DND-41 (cell line): ENCODE measurements around the gene KIT.

Experiments used
- ATAC-seq: fragments of 200-7000 bp; cut with Tn5 transposase; 3 replicates; pipeline ENCODE4 v1.9.1; 2021; ENCODE audit warnings: low read depth; ENCODE audit not compliant: insufficient read depth
- DNase-seq: peaks from one replicate; pipeline ENCODE4 v3.0.0-alpha.2; 2020
- H2AFZ ChIP-seq: 2 replicates; pipeline ENCODE4 v1.6.0; 2012; ENCODE audit warnings: low read depth, low read length
- H3K27ac ChIP-seq: 2 replicates; pipeline ENCODE4 v1.5.1; 2012; ENCODE audit warnings: low read length, inconsistent platforms
- H3K27me3 ChIP-seq: fragments of 200-600 bp; sonication (generic); 2 replicates; pipeline ENCODE4 v1.6.0; 2012; ENCODE audit warnings: low read length, mild to moderate bottlenecking, inconsistent platforms; ENCODE audit not compliant: insufficient read depth, poor library complexity
- H3K36me3 ChIP-seq: 2 replicates; pipeline ENCODE4 v1.5.1; 2012; ENCODE audit warnings: low read length, inconsistent platforms; ENCODE audit not compliant: insufficient read depth
- H3K4me1 ChIP-seq: 2 replicates; pipeline ENCODE4 v1.5.1; 2012; ENCODE audit warnings: mild to moderate bottlenecking, low read length; ENCODE audit not compliant: insufficient read depth
- H3K4me2 ChIP-seq: 2 replicates; pipeline ENCODE4 v1.6.0; 2012; ENCODE audit warnings: mild to moderate bottlenecking, moderate library complexity, low read length, inconsistent platforms; ENCODE audit not compliant: insufficient read depth
- H3K4me3 ChIP-seq, 2 experiments: fragments of 200-600 bp in 1 of 2; shearing (Covaris generic) in 1 of 2; 2 replicates each; pipeline ENCODE4 v1.5.1; 2012 to 2016; ENCODE audit warnings: inconsistent platforms in 2 of 2, low read length in 2 of 2, mild to moderate bottlenecking in 2 of 2, low read depth in 1 of 2, moderate library complexity in 1 of 2
- H3K79me2 ChIP-seq: 2 replicates; pipeline ENCODE4 v1.6.0; 2012; ENCODE audit warnings: low read length, inconsistent platforms; ENCODE audit not compliant: insufficient read depth
- H3K9ac ChIP-seq: 2 replicates; pipeline ENCODE4 v1.6.0; 2012; ENCODE audit warnings: low read depth, mild to moderate bottlenecking, inconsistent platforms, low read length, moderate library complexity
- H3K9me3 ChIP-seq: 2 replicates; pipeline ENCODE4 v1.5.1; 2012; ENCODE audit warnings: low read length, moderate library complexity, mild to moderate bottlenecking, inconsistent platforms; ENCODE audit not compliant: insufficient read depth, severe bottlenecking
- H4K20me1 ChIP-seq: 2 replicates; pipeline ENCODE4 v1.6.0; 2012; ENCODE audit warnings: low read length; ENCODE audit not compliant: insufficient read depth
- EZH2 ChIP-seq: IDR thresholded peaks from 3 replicates; pipeline ENCODE4 v1.6.1; 2012; ENCODE audit warnings: borderline replicate concordance, low read depth, mild to moderate bottlenecking, moderate library complexity, low read length, inconsistent platforms; ENCODE audit not compliant: severe bottlenecking
- TF ChIP-seq, protein P1 (sequence below): IDR thresholded peaks from 2 replicates; pipeline ENCODE4 v1.5.1; 2012; ENCODE audit warnings: borderline replicate concordance, low read length, moderate library complexity, mild to moderate bottlenecking; ENCODE audit not compliant: poor library complexity, severe bottlenecking; ENCODE audit errors: extremely low read depth

Gene KIT

DNA sequence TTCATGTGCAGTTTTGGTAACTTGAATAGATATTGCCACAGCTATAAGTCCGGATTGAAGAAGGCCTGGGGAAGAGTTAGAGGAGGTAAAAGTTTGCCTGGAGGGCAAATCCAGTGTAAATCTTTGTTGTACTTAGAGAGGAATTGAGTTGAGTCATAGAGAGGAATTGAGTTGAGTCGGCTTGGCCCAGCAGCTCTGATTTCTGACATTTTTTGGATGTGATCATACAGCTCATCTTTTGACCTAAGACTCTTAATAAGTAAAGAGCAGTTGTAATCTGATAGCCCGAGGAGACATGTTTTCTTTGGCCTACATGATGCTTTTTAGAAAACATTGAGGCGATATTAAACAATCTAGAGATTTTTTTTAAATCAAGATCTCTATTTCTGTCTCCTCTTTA lies 3.9 kb downstream of the KIT start:
- Histone ChIP-seq H4K20me1 (no peaks in the 10 kb centered on the region), H3K79me2 (no peaks in the 10 kb centered on the region), H3K9ac (no peak overlapping the region), H3K27me3 (no peaks in the 10 kb centered on the region), H2AFZ (no peak overlapping the region), H3K4me2 (no peak overlapping the region), H3K4me1 (no peaks in the 10 kb centered on the region), H3K9me3 (peaks cover 6% of the 10 kb centered on the region), H3K4me3 (no peak overlapping the region), H3K36me3 (no peaks in the 10 kb centered on the region), H3K27ac (no peak overlapping the region)
- DNase-seq (no peak), ATAC-seq (no peak)
- TF ChIP-seq, protein P1, sequence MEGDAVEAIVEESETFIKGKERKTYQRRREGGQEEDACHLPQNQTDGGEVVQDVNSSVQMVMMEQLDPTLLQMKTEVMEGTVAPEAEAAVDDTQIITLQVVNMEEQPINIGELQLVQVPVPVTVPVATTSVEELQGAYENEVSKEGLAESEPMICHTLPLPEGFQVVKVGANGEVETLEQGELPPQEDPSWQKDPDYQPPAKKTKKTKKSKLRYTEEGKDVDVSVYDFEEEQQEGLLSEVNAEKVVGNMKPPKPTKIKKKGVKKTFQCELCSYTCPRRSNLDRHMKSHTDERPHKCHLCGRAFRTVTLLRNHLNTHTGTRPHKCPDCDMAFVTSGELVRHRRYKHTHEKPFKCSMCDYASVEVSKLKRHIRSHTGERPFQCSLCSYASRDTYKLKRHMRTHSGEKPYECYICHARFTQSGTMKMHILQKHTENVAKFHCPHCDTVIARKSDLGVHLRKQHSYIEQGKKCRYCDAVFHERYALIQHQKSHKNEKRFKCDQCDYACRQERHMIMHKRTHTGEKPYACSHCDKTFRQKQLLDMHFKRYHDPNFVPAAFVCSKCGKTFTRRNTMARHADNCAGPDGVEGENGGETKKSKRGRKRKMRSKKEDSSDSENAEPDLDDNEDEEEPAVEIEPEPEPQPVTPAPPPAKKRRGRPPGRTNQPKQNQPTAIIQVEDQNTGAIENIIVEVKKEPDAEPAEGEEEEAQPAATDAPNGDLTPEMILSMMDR: no peak
- TF ChIP-seq EZH2: no peak

DNA sequence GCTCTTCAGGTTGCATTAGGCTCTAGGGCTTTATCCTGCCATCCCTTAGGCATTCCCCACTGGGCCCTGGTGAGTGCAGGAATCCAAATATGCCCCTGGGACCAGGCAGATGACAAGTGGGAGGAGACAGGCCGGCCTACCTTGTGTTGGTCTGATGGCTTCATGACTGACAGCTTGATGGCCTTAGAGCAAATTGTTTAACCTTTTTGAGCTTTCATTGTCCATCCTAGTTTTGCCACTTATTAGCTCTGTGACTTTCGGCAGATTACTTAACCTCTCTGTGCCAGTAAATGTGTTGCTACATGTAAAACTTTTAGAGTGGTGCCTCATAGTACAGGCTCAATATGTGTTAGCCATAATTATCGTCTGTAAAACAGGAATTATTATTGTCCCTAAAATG lies 4.4 kb downstream of the KIT start:
- Histone ChIP-seq H3K4me1 (no peaks in the 10 kb centered on the region), H3K4me3 (no peak overlapping the region), H3K9ac (no peak overlapping the region), H2AFZ (no peak overlapping the region), H3K27ac (no peak overlapping the region), H3K36me3 (no peaks in the 10 kb centered on the region), H4K20me1 (no peaks in the 10 kb centered on the region), H3K9me3 (peaks cover 6% of the 10 kb centered on the region), H3K79me2 (no peaks in the 10 kb centered on the region), H3K27me3 (no peaks in the 10 kb centered on the region), H3K4me2 (no peak overlapping the region)
- DNase-seq (no peak), ATAC-seq (no peak)
- no peak for TF ChIP-seq EZH2
- TF ChIP-seq, protein P1: no peak

DNA sequence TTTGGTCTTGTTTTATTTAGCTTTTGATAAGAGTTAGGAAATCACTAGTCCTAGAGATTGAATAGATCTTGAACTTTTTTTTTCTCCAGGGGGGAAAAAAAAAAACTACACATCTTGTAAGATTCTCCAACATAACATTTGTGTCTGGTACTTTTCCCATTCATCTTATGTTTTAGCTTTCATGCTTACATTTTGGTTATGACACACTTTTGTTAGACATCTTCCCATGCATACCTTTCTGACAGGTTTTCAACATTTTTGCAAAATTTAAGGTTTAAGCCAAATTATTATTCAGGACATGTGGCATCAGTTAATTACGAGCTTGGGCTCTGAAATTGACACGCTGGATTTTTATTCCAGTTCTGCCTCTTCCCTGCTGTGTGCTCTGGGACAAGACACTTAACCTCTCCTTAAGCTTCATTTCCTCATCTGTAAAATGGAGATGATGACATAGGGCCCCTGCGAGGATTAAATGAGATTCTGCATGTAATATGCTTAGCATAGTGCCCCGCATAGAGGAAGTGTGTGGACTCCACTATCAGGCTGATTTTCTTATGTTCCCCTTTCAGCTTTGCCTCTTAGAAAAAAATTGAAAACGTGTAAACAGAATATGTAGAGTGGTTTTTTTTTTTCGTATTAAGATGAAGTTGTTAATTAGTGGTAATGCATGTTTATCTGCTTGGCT lies 5.3 kb downstream of the KIT start:
- H3K27me3 ChIP-seq: no peaks in the 10 kb centered on the region
- TF ChIP-seq EZH2: no peak
- TF ChIP-seq, protein P1: no peak
- H3K79me2 ChIP-seq: no peaks in the 10 kb centered on the region
- no peak overlapping the region for H3K4me3 ChIP-seq
- H3K27ac ChIP-seq: no peak overlapping the region
- H3K4me1 ChIP-seq: no peaks in the 10 kb centered on the region
- DNase-seq (no peak), ATAC-seq (no peak)
- H3K9ac ChIP-seq: no peak overlapping the region
- no peak overlapping the region for H3K4me2 ChIP-seq
- no peak overlapping the region for H2AFZ ChIP-seq
- H3K36me3 ChIP-seq: no peaks in the 10 kb centered on the region
- H4K20me1 ChIP-seq: no peaks in the 10 kb centered on the region
- peaks cover 2% of the 10 kb centered on the region for H3K9me3 ChIP-seq

DNA sequence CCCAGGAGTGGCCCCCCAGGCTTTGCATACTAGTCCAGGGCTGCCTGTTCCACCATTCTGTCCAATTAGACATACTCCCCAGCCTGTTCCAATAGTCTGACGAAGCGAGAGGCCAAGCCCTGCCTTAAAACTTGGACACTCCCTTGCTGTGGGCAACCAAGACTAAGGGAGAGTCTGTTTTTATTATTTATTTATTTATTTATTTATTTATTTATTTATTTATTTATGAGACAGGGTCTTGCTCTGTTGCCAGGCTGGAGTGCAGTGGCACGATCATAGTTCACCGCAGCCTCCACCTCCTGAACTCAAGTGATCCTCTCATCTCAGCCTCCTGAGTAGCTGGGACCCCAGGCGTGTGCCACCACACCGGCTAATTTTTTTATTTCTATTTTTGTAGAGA lies 6.6 kb downstream of the KIT start:
- H3K4me3 ChIP-seq: no peak overlapping the region
- no peak overlapping the region for H2AFZ ChIP-seq
- no peak overlapping the region for H3K9ac ChIP-seq
- H3K27ac ChIP-seq: no peak overlapping the region
- H3K4me2 ChIP-seq: no peak overlapping the region
- H3K27me3 ChIP-seq: no peaks in the 10 kb centered on the region
- H3K4me1 ChIP-seq: no peaks in the 10 kb centered on the region
- no peak for TF ChIP-seq EZH2
- TF ChIP-seq, protein P1: no peak
- peaks cover 1% of the 10 kb centered on the region for H3K9me3 ChIP-seq
- no peak for DNase-seq
- no peaks in the 10 kb centered on the region for H3K79me2 ChIP-seq
- no peaks in the 10 kb centered on the region for H3K36me3 ChIP-seq
- H4K20me1 ChIP-seq: no peaks in the 10 kb centered on the region
- no peak for ATAC-seq
